HUES48 (cell line): ENCODE results near the gene NCKAP5.

Experiments
- H3K27ac ChIP-seq: one replicate; pipeline ENCODE4 v1.7.0; 2013; ENCODE audit warnings: low read depth, low read length, inconsistent platforms
- H3K27me3 ChIP-seq: 2 replicates; pipeline ENCODE4 v1.6.1; 2013; ENCODE audit warnings: mild to moderate bottlenecking, low read length; ENCODE audit not compliant: control insufficient read depth, insufficient read depth
- H3K36me3 ChIP-seq: 2 replicates; pipeline ENCODE4 v1.6.1; 2013; ENCODE audit warnings: low read length; ENCODE audit not compliant: control insufficient read depth, insufficient read depth
- H3K4me1 ChIP-seq: 2 replicates; pipeline ENCODE4 v1.6.1; 2013; ENCODE audit warnings: mild to moderate bottlenecking, low read length; ENCODE audit not compliant: control insufficient read depth, insufficient read depth
- H3K4me3 ChIP-seq: 2 replicates; pipeline ENCODE4 v1.5.1; 2013; ENCODE audit warnings: mild to moderate bottlenecking, low read depth, low read length
- H3K9ac ChIP-seq: 2 replicates; pipeline ENCODE4 v1.6.1; 2013; ENCODE audit warnings: mild to moderate bottlenecking, low read depth, low read length, moderate library complexity
- H3K9me3 ChIP-seq: 2 replicates; pipeline ENCODE4 v1.6.1; 2013; ENCODE audit warnings: low read length; ENCODE audit not compliant: control insufficient read depth, insufficient read depth

The NCKAP5 gene

DNA sequence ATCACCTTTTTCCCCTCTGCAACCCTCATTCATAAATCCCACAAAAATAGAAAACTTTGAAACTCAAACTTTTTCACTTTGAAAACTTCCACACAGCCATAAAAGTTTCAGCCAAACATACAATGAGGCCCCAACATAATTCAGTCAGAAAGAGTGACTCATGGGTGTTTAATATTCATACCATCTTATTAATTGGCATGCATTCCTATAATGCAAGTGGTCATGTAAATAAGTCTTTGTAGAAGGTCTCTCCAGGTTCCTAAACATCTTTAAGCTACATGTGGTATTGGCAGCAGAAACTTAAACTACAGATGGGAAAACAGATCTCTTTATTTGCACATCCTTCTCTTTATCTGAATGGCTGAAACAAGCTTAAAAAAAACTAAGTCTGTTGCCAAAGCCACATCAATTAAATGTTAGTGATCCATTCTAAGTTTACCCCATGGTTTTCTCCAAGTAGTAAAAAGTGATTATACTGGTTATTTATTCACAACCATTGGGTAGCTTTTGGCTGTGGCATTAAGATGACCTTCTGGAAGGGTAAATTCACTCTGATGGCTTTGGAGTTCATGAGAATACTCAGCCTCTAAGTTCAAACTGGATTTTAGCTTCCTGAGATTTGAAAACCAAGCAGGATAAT, 828.1 kb downstream of the NCKAP5 start:
- no peaks in the 10 kb centered on the region for H3K36me3 ChIP-seq
- no peak overlapping the region for H3K4me3 ChIP-seq
- H3K27ac ChIP-seq: no peak overlapping the region
- H3K4me1 ChIP-seq: no peaks in the 10 kb centered on the region
- no peaks in the 10 kb centered on the region for H3K27me3 ChIP-seq
- H3K9ac ChIP-seq: no peak overlapping the region
- H3K9me3 ChIP-seq: no peaks in the 10 kb centered on the region

DNA sequence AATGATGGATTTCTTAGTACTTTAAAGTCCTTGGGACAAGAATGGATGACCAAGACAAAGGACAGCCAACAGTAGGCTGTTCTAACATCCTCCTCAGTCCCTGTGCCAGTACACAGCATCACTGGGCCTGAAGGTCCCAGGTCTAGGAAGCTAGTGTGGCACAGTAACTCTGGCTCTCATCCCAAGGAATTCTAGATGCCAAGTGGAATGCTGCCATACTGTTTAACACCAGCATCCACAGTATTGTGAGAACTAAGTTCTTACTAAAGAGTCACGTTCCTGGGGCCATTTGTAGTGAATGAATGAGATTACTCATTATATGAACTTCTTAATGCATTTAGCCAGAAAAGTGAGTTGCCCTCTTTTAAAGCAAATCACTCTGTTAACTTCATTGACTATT, 830.0 kb downstream of the NCKAP5 start:
- no peaks in the 10 kb centered on the region for H3K36me3 ChIP-seq
- no peaks in the 10 kb centered on the region for H3K9me3 ChIP-seq
- H3K4me3 ChIP-seq: no peak overlapping the region
- H3K4me1 ChIP-seq: no peaks in the 10 kb centered on the region
- H3K9ac ChIP-seq: no peak overlapping the region
- H3K27ac ChIP-seq: no peak overlapping the region
- H3K27me3 ChIP-seq: no peaks in the 10 kb centered on the region

DNA sequence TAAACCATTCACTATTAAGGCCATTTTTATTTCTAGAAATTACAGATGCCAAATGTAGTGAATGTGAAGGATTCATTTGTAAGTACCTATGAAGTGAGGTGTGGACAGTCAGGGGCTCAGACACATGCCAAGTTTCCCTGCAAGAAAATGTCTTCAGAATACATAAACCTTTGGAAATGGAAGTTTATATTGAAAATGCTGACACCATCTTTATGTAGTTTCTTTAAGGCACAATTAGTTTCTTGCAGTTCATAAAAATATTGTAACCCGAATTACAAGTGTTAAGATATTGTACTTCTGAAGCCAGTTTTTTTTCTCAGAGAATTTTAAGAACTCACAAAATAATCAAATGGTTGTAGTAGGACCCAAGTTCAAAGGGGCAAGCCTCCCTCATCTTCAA, 832.2 kb downstream of the NCKAP5 start:
- Histone ChIP-seq H3K4me3 (no peak overlapping the region), H3K27me3 (no peaks in the 10 kb centered on the region), H3K27ac (no peak overlapping the region), H3K4me1 (no peaks in the 10 kb centered on the region), H3K9ac (no peak overlapping the region), H3K36me3 (no peaks in the 10 kb centered on the region), H3K9me3 (no peaks in the 10 kb centered on the region)

DNA sequence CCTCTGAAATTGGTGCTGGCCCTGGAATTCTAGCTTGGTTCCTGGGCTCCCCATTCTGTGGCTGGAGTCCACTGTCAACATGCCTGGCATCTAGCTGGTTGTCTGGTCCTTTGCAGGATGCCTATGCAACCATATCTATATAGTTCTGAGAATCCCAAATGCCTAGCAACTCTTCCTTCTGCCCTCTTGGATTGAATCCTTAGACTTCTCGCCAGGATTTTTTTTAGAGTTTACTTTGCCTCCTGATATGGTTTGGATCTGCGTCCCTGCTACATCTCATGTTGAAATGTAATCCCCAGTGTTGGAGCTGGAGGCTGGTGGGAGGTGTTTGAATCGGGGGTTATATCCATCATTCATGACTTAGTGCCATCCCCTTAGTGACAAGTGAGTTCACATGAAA, 833.3 kb downstream of the NCKAP5 start:
- no peak overlapping the region for H3K27ac ChIP-seq

DNA sequence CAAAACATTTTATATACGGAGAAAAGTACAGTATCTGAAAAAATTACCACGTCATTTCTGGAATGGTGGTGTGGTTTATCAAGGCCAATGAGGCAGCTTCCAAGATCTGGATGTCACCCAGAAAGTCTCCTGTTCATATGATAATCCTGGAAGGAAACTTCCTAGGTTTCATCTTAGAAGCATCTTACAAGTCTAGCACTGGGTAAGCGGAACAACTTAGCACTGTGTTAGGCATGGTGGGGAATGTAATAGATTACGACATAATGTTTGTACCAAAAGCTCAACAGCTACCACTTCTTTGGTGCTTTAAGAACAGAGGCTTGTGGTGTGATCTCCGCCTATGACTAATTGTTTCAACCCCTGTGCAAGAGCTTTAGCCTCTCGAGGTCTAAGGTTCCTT, 835.2 kb downstream of the NCKAP5 start:
- Histone ChIP-seq H3K9me3 (no peaks in the 10 kb centered on the region), H3K4me3 (no peak overlapping the region), H3K36me3 (no peaks in the 10 kb centered on the region), H3K27me3 (no peaks in the 10 kb centered on the region), H3K9ac (no peak overlapping the region), H3K4me1 (no peaks in the 10 kb centered on the region), H3K27ac (no peak overlapping the region)

More for the DNA sequence above, 833.3 kb downstream of the NCKAP5 start:
- Histone ChIP-seq H3K4me3 (no peak overlapping the region), H3K27me3 (no peaks in the 10 kb centered on the region), H3K9me3 (no peaks in the 10 kb centered on the region), H3K9ac (no peak overlapping the region), H3K4me1 (no peaks in the 10 kb centered on the region), H3K36me3 (no peaks in the 10 kb centered on the region)

DNA sequence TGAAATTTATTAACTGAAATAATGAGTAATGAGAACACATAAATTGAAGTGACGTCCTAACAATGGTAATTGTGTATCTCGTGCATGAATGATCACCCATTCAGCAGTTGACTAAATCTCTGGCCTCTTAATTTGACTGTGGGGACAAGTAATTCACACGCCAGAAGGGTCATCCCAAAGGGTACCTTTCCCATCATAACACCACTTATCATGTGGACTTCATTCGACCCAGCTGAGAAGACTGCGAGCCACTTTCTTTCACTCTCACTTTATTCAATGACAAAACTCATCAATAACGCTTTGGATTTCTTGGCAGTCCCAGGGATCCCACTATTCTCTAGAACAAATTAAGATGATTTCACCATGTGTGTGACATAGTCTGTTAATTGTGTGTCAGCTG, 835.6 kb downstream of the NCKAP5 start:
- Histone ChIP-seq H3K4me3 (no peak overlapping the region), H3K27me3 (no peaks in the 10 kb centered on the region), H3K9ac (no peak overlapping the region), H3K9me3 (no peaks in the 10 kb centered on the region), H3K4me1 (no peaks in the 10 kb centered on the region), H3K27ac (no peak overlapping the region), H3K36me3 (no peaks in the 10 kb centered on the region)

DNA sequence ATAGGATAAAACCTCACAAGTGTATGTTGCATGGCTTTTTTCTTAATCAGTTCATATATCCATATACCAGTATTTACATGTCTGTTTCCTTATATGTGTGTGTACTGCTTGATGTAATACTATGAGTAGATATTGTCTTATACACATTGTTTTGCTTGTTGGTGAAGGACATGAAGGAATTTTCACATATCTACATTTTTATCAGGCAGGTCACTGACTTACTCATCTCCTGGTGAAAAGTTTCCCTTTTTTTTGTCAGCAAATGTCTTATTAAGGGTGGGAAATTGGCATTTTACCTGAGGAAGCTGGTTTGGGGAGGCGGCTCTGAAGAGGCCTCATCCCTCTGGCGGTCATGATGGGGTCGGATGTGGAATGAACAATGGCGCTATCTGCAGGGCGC, 836.8 kb downstream of the NCKAP5 start:
- Histone ChIP-seq H3K4me1 (no peaks in the 10 kb centered on the region), H3K27me3 (no peaks in the 10 kb centered on the region), H3K36me3 (no peaks in the 10 kb centered on the region), H3K4me3 (no peak overlapping the region), H3K27ac (no peak overlapping the region), H3K9me3 (no peaks in the 10 kb centered on the region), H3K9ac (no peak overlapping the region)

DNA sequence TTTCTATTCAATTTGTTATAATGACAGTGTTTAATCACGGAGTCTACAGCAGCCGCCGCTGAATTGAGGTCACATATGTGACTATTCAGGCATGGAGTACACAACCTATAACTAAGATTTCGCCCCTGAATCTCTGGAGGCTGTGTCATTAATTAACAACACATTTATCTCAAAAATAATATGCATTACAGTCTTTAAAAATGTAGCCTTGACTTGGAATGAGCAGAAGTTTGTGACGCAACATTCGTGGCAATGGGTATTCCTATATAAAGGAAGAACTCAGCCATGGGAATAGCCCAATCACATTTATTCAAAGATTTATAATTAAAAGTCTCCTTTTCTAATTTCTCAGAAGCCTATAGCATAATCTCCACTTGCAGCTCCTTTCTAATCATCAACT, 837.7 kb downstream of the NCKAP5 start:
- no peaks in the 10 kb centered on the region for H3K9me3 ChIP-seq
- no peaks in the 10 kb centered on the region for H3K27me3 ChIP-seq
- H3K4me3 ChIP-seq: no peak overlapping the region
- H3K9ac ChIP-seq: no peak overlapping the region
- no peak overlapping the region for H3K27ac ChIP-seq
- no peaks in the 10 kb centered on the region for H3K36me3 ChIP-seq
- no peaks in the 10 kb centered on the region for H3K4me1 ChIP-seq

DNA sequence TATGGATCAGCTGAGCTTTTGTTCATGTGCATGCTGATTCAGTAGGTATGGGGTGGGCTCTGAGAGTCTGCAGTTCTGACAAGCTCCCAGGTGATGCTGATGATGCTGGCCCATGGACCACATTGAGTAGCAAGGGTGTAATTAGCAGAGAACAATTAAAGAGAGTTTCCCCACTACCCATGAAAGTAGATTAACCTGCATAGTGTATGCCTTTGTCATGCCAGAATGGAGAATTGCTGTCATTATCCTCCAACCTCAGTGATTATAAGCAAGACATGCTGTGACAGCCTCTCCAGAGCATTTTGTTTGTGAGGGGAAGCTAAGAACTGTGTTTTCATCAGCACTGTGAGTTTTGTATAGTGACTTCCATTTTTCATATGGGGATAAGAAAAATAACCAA, 838.7 kb downstream of the NCKAP5 start:
- no peaks in the 10 kb centered on the region for H3K36me3 ChIP-seq
- no peaks in the 10 kb centered on the region for H3K4me1 ChIP-seq
- no peak overlapping the region for H3K4me3 ChIP-seq

DNA sequence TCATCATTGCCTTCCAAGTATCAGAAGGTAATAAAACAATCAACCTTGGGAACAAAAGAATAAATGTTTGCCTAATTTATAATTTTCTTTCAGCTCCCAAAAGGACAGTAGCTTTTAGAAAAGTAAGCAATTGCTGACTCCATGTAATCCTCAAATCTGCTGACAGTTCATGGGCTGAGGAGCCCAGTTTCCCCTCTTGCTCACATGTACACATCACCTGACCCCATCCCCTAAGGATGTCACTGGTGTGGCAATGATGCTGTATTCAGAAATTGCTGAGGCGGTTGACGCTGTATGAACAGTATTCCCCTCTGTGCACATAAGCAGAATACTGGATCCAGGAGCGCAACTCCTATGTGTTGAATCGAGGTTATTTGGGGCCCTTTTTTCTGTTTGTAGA, 842.1 kb downstream of the NCKAP5 start:
- no peak overlapping the region for H3K9ac ChIP-seq
- no peak overlapping the region for H3K4me3 ChIP-seq

More for the DNA sequence above, 838.7 kb downstream of the NCKAP5 start:
- Histone ChIP-seq H3K27ac (no peak overlapping the region), H3K9ac (no peak overlapping the region), H3K27me3 (no peaks in the 10 kb centered on the region), H3K9me3 (no peaks in the 10 kb centered on the region)

DNA sequence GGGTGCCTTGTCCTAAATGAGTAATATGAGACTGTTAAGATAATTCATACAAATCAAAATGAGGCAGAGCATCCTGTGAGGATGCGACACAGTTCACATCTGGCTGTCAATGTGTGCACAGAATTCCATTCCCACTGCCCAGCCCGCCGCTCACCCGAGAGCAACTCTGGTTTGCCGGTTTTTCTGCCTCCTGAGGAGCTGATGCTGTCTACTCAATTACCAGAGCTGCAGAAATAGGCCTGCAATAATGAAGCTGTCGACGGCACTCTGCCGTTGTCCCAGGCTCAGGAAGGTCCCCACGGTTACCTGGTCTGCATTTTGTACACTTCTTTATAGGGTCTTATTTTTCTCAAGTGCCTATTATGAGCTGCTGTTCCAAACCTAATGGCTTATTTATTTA, 842.5 kb downstream of the NCKAP5 start:
- Histone ChIP-seq H3K36me3 (no peaks in the 10 kb centered on the region), H3K9me3 (no peaks in the 10 kb centered on the region), H3K4me1 (no peaks in the 10 kb centered on the region)

More for the DNA sequence above, 842.1 kb downstream of the NCKAP5 start:
- H3K27ac ChIP-seq: no peak overlapping the region
- no peaks in the 10 kb centered on the region for H3K4me1 ChIP-seq
- H3K27me3 ChIP-seq: no peaks in the 10 kb centered on the region
- no peaks in the 10 kb centered on the region for H3K36me3 ChIP-seq
- H3K9me3 ChIP-seq: no peaks in the 10 kb centered on the region

DNA sequence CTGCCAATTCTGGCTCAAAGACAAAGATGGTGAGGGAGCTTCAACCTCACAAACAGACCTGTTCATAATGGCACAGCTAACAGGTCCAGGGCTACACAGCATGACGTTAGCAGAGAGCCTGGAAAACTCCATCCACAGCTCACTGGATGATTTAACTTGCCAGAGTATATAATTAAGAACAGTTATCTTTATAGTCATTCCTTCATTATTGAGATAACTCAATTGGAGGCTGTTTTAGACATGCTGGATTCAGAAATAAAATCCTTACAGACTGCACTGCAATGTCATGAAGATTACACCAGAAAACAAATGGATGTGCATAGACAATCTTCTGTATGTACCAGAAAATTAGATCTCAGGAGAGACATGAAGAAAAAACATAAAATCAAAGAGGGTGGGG, 843.1 kb downstream of the NCKAP5 start:
- H3K9me3 ChIP-seq: no peaks in the 10 kb centered on the region
- H3K36me3 ChIP-seq: no peaks in the 10 kb centered on the region
- H3K9ac ChIP-seq: no peak overlapping the region
- H3K4me1 ChIP-seq: no peaks in the 10 kb centered on the region
- H3K27me3 ChIP-seq: no peaks in the 10 kb centered on the region
- H3K27ac ChIP-seq: no peak overlapping the region
- no peak overlapping the region for H3K4me3 ChIP-seq

More for the DNA sequence above, 842.5 kb downstream of the NCKAP5 start:
- Histone ChIP-seq H3K4me3 (no peak overlapping the region), H3K27me3 (no peaks in the 10 kb centered on the region), H3K27ac (no peak overlapping the region), H3K9ac (no peak overlapping the region)
